ENCODE measurements around the gene WFDC10A.
A peak's percentile ranks its signal among the peaks of the same experiment; 100 is the strongest.
"Not testable (repeated sequence)": the region's sequence is repeated elsewhere in the genome, so short reads cannot be mapped to it uniquely, and the experiment has no call there.

The WFDC10A gene

DNA sequence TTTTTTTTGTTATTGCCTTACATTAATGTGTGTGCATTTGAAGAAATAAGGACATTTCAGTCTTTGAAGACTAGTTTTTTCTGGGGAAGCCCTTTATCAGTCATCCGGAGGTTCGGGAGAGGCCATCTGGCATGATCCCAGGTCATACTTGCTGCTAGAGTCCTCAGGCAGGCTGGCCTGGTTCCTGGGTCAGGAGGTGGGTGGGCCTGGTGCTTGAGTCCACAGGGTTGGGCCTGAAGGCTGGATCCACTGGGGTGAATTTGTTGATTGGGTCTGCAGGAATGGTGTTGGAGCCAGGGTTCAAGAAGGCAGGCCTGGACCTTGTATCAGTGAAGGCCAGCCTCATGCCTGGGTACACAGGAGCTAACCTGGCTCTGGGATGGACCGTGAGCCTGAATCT is 17.3 kb downstream of the WFDC10A start:
- Histone ChIP-seq H3K79me2 (ENCODE audit: low read length) (no peaks in the 10 kb centered on the region), H3K4me1 (ENCODE audit: low read length) (no peaks in the 10 kb centered on the region), H3K4me3 (ENCODE audit: low read length) (no peak overlapping the region), H3K9me3 (replicated peaks; ENCODE audit: insufficient read depth, low read length) (no peaks in the 10 kb centered on the region), H4K20me1 (ENCODE audit: insufficient read depth, low read length) (no peaks in the 10 kb centered on the region), H3F3A (ENCODE audit: insufficient read depth, low read length) (no peaks in the 10 kb centered on the region), H3K9ac (ENCODE audit: low read length) (no peak overlapping the region), H3K27me3 (replicated peaks; ENCODE audit: insufficient read depth, low read length) (no peaks in the 10 kb centered on the region), H3K4me2 (ENCODE audit: low read depth, low read length) (no peak overlapping the region), H3K9me2 (replicated peaks; ENCODE audit: insufficient read depth, low read length) (no peaks in the 10 kb centered on the region), H2AFZ (ENCODE audit: low read length) (no peak overlapping the region), H3K27ac (ENCODE audit: low read length) (no peak overlapping the region), H3K36me3 (replicated peaks; ENCODE audit: insufficient read depth, low read length) (no peaks in the 10 kb centered on the region)
- DNase-seq = no peak
- TF ChIP-seq EZH2 (optimal IDR thresholded peaks at IDR 0.05; ENCODE audit: low read depth, low read length) = no peak
- no peak for TF ChIP-seq EZH2phosphoT487 (IDR thresholded peaks at IDR 0.05; ENCODE audit: low read length)
- TF ChIP-seq, protein P1, sequence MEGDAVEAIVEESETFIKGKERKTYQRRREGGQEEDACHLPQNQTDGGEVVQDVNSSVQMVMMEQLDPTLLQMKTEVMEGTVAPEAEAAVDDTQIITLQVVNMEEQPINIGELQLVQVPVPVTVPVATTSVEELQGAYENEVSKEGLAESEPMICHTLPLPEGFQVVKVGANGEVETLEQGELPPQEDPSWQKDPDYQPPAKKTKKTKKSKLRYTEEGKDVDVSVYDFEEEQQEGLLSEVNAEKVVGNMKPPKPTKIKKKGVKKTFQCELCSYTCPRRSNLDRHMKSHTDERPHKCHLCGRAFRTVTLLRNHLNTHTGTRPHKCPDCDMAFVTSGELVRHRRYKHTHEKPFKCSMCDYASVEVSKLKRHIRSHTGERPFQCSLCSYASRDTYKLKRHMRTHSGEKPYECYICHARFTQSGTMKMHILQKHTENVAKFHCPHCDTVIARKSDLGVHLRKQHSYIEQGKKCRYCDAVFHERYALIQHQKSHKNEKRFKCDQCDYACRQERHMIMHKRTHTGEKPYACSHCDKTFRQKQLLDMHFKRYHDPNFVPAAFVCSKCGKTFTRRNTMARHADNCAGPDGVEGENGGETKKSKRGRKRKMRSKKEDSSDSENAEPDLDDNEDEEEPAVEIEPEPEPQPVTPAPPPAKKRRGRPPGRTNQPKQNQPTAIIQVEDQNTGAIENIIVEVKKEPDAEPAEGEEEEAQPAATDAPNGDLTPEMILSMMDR (IDR thresholded peaks at IDR 0.05; ENCODE audit: low read length) = no peak

DNA sequence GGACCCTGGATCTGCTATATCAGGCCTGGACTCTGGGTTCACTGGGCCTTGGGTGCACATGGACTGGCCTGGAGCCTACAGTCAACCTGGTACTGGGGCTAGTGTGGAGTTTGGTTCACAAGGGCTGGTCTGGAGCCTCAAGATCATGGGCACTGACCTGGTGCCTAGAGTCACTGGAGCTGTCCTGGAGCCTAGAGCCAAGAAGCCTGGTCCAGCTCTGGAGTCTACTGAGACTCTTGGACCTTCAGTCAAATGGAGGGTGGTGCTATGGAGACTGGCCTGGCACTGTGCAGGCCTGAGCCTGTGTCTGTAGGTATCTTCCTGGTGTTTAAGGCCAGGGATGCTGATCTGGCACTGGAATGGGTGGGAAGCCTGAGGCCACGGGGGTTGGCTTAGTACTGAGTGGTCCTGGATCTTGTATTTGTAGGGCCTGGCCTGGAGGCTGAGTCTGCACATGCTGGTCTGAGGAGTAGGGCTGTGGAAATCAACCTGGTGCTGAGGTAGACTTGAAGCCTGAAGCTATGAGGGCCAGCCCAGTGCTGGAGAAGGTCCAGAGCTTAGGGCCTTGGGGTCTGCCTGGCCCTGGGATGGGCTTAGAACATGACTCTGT is 18.0 kb downstream of the WFDC10A start:
- no peaks in the 10 kb centered on the region for H3K27me3 ChIP-seq (replicated peaks; ENCODE audit: insufficient read depth, low read length)
- TF ChIP-seq, protein P1 (IDR thresholded peaks at IDR 0.05; ENCODE audit: low read length) = no peak
- no peak for TF ChIP-seq EZH2phosphoT487 (IDR thresholded peaks at IDR 0.05; ENCODE audit: low read length)
- TF ChIP-seq EZH2 (optimal IDR thresholded peaks at IDR 0.05; ENCODE audit: low read depth, low read length) = no peak
- no peaks in the 10 kb centered on the region for H3K36me3 ChIP-seq (replicated peaks; ENCODE audit: insufficient read depth, low read length)
- no peaks in the 10 kb centered on the region for H3K9me2 ChIP-seq (replicated peaks; ENCODE audit: insufficient read depth, low read length)
- H3K9me3 ChIP-seq (replicated peaks; ENCODE audit: insufficient read depth, low read length) = no peaks in the 10 kb centered on the region
- H3K27ac ChIP-seq (ENCODE audit: low read length) = no peak overlapping the region
- no peaks in the 10 kb centered on the region for H3K79me2 ChIP-seq (ENCODE audit: low read length)
- H3K4me3 ChIP-seq (ENCODE audit: low read length) = no peak overlapping the region
- H2AFZ ChIP-seq (ENCODE audit: low read length) = no peak overlapping the region
- H3K4me1 ChIP-seq (ENCODE audit: low read length) = no peaks in the 10 kb centered on the region
- H3F3A ChIP-seq (ENCODE audit: insufficient read depth, low read length) = no peaks in the 10 kb centered on the region
- DNase-seq = no peak
- H4K20me1 ChIP-seq (ENCODE audit: insufficient read depth, low read length) = no peaks in the 10 kb centered on the region
- H3K4me2 ChIP-seq (ENCODE audit: low read depth, low read length) = no peak overlapping the region
- no peak overlapping the region for H3K9ac ChIP-seq (ENCODE audit: low read length)

DNA sequence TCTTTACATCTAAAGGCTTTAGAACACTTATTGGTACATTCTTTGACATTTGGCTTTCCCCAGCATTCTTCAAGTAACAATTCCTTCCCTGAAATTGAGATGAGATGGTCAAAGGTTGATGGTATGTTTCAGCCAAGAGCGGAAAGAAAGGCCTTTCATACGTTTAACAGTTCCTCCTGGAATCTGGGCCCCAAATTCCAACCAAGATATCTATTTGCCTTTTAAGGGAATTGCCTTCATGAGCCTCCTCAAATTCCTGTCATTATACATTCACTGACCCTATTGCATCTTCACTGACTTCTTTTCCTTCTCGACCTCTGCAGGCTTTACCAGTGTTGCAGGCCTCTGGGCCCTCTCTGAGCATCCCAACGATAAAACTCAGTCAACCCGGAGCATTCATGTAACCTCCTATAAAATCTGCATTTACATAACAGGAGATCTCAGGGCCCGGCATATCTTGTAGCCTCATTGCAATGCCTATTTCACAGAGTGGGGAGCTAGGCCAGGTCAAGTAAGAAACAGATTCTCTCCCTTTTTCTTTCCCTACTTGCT is 19.8 kb downstream of the WFDC10A start:
- Histone ChIP-seq H3K9me2 (replicated peaks; ENCODE audit: insufficient read depth, low read length) (no peaks in the 10 kb centered on the region), H3K79me2 (ENCODE audit: low read length) (no peaks in the 10 kb centered on the region), H3K36me3 (replicated peaks; ENCODE audit: insufficient read depth, low read length) (no peaks in the 10 kb centered on the region), H3F3A (ENCODE audit: insufficient read depth, low read length) (no peaks in the 10 kb centered on the region), H2AFZ (ENCODE audit: low read length) (no peak overlapping the region), H3K27ac (ENCODE audit: low read length) (no peak overlapping the region), H3K4me1 (ENCODE audit: low read length) (no peaks in the 10 kb centered on the region), H4K20me1 (ENCODE audit: insufficient read depth, low read length) (no peaks in the 10 kb centered on the region), H3K4me2 (ENCODE audit: low read depth, low read length) (no peak overlapping the region), H3K9me3 (replicated peaks; ENCODE audit: insufficient read depth, low read length) (no peaks in the 10 kb centered on the region), H3K27me3 (replicated peaks; ENCODE audit: insufficient read depth, low read length) (no peaks in the 10 kb centered on the region), H3K4me3 (ENCODE audit: low read length) (no peak overlapping the region), H3K9ac (ENCODE audit: low read length) (no peak overlapping the region)
- DNase-seq = no peak
- TF ChIP-seq, protein P1 (IDR thresholded peaks at IDR 0.05; ENCODE audit: low read length) = no peak
- no peak for TF ChIP-seq EZH2 (optimal IDR thresholded peaks at IDR 0.05; ENCODE audit: low read depth, low read length)
- no peak for TF ChIP-seq EZH2phosphoT487 (IDR thresholded peaks at IDR 0.05; ENCODE audit: low read length)

DNA sequence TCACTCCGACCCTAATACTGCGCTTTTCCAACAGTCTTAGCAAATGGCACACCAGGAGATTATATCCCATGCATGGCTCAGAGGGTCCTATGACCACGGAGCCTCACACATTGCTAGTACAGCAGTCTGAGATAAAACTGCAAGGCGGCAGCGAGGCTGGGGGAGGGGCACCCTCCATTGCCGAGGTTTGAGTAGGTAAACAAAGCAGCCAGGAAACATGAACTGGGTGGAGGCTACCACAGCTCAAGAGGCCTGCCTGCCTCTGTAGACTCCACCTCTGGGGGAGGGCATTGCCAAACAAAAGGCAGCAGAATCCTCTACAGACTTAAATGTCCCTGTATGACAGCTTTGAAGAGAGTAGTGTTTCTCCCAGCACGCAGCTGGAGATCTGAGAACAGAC is 22.2 kb downstream of the WFDC10A start:
- not testable (repeated sequence) for H4K20me1 ChIP-seq (ENCODE audit: insufficient read depth, low read length); H3K9ac ChIP-seq (ENCODE audit: low read length); H3K9me2 ChIP-seq (replicated peaks; ENCODE audit: insufficient read depth, low read length); H3K4me3 ChIP-seq (ENCODE audit: low read length); H3F3A ChIP-seq (ENCODE audit: insufficient read depth, low read length); H2AFZ ChIP-seq (ENCODE audit: low read length); H3K79me2 ChIP-seq (ENCODE audit: low read length); H3K4me1 ChIP-seq (ENCODE audit: low read length); H3K27me3 ChIP-seq (replicated peaks; ENCODE audit: insufficient read depth, low read length); H3K36me3 ChIP-seq (replicated peaks; ENCODE audit: insufficient read depth, low read length); H3K9me3 ChIP-seq (replicated peaks; ENCODE audit: insufficient read depth, low read length); H3K27ac ChIP-seq (ENCODE audit: low read length)
- peak overlapping the region; percentile 29; the same call in 1 of the 2 replicates for H3K4me2 ChIP-seq (ENCODE audit: low read depth, low read length)
- DNase-seq = peak; percentile 73

DNA sequence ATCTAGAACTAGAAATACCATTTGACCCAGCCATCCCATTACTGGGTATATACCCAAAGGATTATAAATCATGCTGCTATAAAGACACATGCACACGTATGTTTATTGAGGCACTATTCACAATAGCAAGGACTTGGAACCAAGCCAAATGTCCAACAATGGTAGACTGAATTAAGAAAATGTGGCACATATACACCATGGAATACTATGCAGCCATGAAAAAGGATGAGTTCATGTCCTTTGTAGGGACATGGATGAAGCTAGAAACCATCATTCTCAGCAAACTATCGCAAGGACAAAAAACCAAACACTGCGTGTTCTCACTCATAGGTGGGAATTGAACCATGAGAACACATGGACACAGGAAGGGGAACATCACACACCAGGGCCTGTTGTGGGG is 27.5 kb downstream of the WFDC10A start:
- H3K27ac ChIP-seq (ENCODE audit: low read length); H3F3A ChIP-seq (ENCODE audit: insufficient read depth, low read length); H3K79me2 ChIP-seq (ENCODE audit: low read length); H3K9ac ChIP-seq (ENCODE audit: low read length); H3K9me2 ChIP-seq (replicated peaks; ENCODE audit: insufficient read depth, low read length); H3K4me2 ChIP-seq (ENCODE audit: low read depth, low read length); H3K4me3 ChIP-seq (ENCODE audit: low read length); H3K36me3 ChIP-seq (replicated peaks; ENCODE audit: insufficient read depth, low read length); H4K20me1 ChIP-seq (ENCODE audit: insufficient read depth, low read length); H3K27me3 ChIP-seq (replicated peaks; ENCODE audit: insufficient read depth, low read length); DNase-seq; H2AFZ ChIP-seq (ENCODE audit: low read length); H3K9me3 ChIP-seq (replicated peaks; ENCODE audit: insufficient read depth, low read length); H3K4me1 ChIP-seq (ENCODE audit: low read length): not testable (repeated sequence)
